T-helper 1 cell treated with Interleukin-12 subunit alpha and Interleukin-12 subunit beta and Interleukin-4 antibody, amounts not matched to agents 30 μg/mL and 1 μg/mL, for 36 hours (primary cell): ENCODE results near the gene ABI3.

Experiments used
- H3K27ac Mint-ChIP-seq: one replicate; pipeline ENCODE4 v1.8.0; 2021; ENCODE audit warnings: mild to moderate bottlenecking, mixed read lengths
- H3K27me3 Mint-ChIP-seq: one replicate; pipeline ENCODE4 v1.8.0; 2021; ENCODE audit warnings: low read depth, mixed read lengths
- H3K36me3 Mint-ChIP-seq: one replicate; pipeline ENCODE4 v1.8.0; 2021; ENCODE audit warnings: low read depth, mixed read lengths
- H3K4me1 Mint-ChIP-seq: one replicate; pipeline ENCODE4 v1.8.0; 2021; ENCODE audit warnings: low read depth, mixed read lengths
- H3K4me3 Mint-ChIP-seq: one replicate; pipeline ENCODE4 v1.8.0; 2021; ENCODE audit warnings: mild to moderate bottlenecking, moderate library complexity, mixed read lengths
- H3K9me3 Mint-ChIP-seq: one replicate; pipeline ENCODE4 v1.8.0; 2021; ENCODE audit warnings: mixed read lengths

Gene ABI3

DNA sequence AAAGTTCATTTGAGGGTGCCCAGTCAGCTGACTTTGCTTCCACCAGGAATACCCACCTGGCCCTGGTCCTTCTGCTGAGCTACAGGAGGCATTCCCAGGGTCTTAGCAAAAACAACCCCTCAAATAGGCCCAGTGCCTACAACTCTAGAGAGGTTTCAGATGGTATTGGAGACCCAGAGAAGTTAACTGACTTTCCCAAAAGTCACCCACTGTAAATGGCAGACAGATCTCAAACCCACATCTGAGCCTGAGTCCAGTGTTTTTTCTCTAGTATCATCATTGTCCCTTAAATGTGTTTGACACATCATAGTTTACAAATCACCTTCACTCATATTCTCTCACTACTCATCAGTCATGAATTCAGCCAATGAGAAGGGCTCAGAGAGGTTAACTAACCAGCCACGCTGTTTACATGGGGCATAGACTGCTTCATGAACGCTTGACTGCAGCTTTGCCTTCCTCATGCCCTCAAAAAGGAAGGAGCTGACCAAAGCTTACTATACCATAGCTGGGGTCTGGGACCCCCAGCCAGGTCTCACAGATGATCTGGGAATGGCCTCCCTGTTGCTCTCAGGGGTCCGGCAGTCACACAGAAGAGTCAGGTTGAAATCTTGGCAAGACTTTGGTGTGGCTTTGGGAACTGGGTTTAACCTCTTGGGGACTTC lies 16.4 kb downstream of the ABI3 start:
- Mint-ChIP-seq H3K4me1 (peaks cover 33% of the 10 kb centered on the region), H3K27me3 (peaks cover 44% of the 10 kb centered on the region), H3K9me3 (no peaks in the 10 kb centered on the region), H3K36me3 (peaks cover 24% of the 10 kb centered on the region), H3K4me3 (no peak overlapping the region), H3K27ac (no peak overlapping the region)

DNA sequence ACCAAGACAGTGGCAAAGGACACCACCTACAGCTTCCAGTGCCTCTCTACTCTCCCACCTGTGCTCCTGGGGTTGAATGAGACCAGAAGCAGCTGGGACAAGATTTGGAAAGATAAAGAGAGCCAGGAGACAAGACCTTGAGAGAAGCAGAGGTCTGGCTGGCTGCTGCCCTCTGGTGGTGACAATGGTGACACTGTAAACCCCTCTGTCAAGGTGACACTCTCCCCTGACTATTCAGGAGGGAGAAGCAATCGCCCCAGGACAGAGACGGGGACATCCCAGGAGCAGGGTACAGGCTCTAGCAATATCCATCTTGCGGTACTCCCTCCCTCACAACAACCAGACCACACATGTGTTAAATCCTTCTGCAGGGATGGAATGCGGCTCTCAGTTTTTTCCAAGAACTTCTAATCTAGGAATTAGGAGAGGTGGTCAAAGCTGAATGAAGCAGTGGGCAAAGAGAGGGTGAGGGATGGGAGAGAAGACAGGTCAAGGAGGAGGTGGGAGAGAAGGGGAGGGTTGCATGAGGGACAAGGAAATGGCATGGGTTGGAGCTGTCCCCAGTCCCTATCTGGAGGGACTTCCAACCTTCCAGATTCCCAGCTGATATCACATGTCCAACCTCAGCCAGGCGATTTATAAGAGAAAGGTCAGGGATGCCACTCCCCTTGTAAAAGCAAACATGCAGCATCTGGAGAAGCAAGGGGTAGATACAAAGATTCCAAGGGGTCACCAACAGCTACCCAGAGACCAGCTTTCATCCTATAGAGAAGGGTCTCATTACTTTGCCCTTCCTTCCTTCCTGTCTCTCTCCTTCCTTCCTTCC lies 17.1 kb downstream of the ABI3 start:
- Mint-ChIP-seq H3K9me3 (no peaks in the 10 kb centered on the region), H3K36me3 (peaks cover 17% of the 10 kb centered on the region), H3K4me1 (peaks cover 31% of the 10 kb centered on the region), H3K27ac (peak overlapping the region; percentile 27), H3K27me3 (peaks cover 46% of the 10 kb centered on the region), H3K4me3 (no peak overlapping the region)

DNA sequence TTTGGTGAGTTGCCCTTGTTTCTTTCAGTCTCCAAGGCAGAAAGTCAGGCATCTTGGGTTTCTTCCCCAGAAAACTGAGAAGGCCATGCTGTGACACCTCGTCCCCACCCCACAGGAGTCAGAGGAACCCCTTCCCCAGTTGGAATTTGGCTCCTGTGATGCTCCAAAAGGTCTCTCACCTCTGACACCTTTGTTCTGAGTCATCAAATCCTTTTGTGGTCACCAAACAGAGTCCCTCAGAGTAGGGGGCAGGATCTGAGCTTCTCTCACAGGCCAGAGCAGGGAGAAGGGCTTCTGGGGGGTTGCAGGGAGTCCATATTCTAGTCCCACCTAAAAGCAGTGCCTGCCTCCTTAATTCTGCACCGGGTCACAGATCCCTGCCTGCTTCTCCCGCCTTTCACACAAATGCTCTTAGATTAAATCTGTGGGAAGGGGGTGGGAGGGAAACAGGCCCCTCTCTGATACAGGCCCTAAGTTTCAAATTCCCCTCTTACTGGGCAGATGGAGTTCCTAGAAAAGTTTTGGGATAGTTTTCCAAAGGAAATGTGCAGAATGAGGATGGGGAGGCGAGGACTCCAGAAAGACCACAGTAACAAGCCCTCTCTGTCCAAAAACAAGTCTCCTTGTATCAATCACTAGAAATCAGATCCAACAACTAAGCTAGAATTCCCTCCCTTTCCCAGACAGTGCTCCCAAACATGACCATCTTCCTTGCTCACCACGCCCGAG lies 18.7 kb downstream of the ABI3 start:
- H3K4me3 Mint-ChIP-seq, result peak overlapping the region; percentile 52
- no peak overlapping the region for H3K27ac Mint-ChIP-seq
- peaks cover 6% of the 10 kb centered on the region for H3K36me3 Mint-ChIP-seq
- no peaks in the 10 kb centered on the region for H3K9me3 Mint-ChIP-seq
- H3K27me3 Mint-ChIP-seq, result peaks cover 43% of the 10 kb centered on the region
- peaks cover 23% of the 10 kb centered on the region for H3K4me1 Mint-ChIP-seq

DNA sequence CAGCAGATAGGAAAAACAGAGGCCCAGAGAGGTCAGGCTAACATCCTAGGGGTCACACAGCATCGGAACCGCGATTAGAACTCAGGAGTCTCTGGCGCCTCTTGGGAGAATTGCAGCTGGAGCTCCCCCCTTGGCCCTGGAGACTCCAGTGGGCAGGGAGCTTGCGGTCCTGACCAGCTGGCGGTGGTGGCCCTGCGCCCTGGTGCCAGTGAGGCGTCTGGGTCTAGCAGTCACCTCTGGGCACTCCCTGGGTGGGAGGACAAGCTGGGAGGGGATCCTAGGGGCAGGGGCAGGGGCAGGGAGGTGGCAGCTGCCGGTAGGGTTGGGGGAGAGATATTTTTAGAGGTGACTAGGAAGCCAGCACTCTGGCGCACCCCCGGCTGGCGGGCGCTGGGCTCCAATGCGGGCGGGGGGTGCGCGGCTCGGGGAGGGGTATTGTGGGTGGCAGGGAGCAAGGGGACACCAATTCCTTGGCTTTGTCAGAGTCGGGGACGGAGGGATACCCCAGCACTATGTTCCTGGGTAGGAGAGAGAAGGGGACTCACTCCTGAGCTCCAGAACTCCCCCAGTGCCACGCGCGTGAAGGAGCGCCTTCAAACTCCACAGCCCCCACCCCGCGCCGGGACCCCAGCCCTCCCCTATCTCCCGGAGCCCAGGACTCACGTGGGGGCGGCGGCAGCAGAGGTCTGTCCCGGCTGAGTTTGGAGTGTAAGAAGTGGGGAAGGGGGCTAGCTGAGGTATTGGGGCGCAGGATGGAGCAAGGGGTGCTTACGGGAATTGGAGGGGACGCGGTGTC lies 19.5 kb downstream of the ABI3 start:
- Mint-ChIP-seq H3K9me3 (no peaks in the 10 kb centered on the region), H3K27ac (no peak overlapping the region), H3K4me3 (peak overlapping the region; percentile 65), H3K36me3 (peaks cover 4% of the 10 kb centered on the region), H3K4me1 (peaks cover 21% of the 10 kb centered on the region), H3K27me3 (peaks cover 40% of the 10 kb centered on the region)

DNA sequence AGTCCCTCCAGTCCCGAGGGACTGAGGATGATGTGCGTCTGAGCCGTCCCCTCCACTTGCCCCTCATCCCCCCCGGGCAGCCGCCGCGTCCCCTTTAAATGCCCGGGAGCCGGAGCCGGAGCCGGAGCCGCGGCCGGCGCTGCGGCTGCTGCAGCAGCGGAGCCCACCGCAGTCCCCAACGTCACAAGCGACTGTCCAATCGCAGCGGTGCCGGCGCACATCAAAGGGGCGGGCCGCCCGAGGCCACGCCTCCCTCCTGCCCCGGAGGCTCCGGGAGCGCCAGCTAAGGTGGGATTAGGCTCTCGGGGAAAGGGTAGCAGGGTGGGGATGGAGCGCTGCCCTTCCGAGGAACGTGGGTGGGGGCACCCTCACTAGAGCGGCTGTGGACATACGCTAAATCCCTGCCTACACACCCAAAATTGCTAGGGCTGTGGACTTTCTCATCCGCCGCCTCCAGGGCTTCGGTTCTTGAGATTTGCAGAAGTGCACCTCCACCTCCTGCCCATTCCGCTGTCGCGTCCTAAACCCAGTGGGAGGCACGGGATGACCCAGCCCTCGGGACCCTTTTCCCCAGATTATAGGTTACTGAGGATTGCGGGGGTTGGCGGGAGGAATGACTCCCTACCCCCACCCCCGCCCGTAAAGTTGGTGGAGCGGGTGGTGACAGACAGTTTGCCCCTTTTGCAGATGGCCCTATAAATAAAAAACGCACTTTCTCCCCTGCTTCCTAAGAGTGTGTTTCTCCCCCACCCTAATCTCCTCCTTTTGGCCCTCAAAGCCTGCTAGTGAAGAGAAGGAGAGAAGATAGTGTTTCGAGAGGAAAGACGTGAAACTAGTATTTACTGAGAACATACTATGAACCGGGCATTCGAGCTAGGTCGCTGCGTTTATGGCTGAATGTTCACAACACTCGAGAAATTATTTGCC lies 20.4 kb downstream of the ABI3 start, which contains the start of gene PHOSPHO1:
Gene PHOSPHO1, minus strand, starts transcription at position 152 of the 927 bp plus-strand sequence. CDS start 4,096 bp downstream, outside the sequence.
- Mint-ChIP-seq H3K9me3 (no peaks in the 10 kb centered on the region), H3K36me3 (no peaks in the 10 kb centered on the region), H3K27me3 (peaks cover 34% of the 10 kb centered on the region), H3K27ac (no peak within 1 kb of the TSS), H3K4me1 (peaks cover 20% of the 10 kb centered on the region), H3K4me3 (peak within 1 kb of the TSS; percentile 83)

DNA sequence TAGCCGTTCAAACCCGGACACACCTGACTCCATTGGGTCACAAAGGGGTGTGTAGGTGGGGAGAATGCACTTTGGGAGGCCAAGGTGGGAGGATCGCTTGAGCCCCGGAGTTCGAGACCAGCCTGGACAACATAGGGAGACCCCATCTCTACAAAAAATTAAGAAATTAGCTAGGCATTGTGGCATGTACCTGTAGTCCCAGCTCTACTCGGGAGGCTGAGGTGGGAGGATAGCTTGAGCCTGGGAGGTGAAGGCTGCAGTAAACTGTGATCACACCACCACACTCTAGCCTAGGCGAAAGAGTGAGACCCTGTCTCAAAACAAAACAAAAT lies 21.0 kb downstream of the ABI3 start:
- H3K27me3 Mint-ChIP-seq, result peaks cover 34% of the 10 kb centered on the region
- no peaks in the 10 kb centered on the region for H3K36me3 Mint-ChIP-seq
- H3K4me3 Mint-ChIP-seq, result peak overlapping the region; percentile 83
- no peak overlapping the region for H3K27ac Mint-ChIP-seq
- H3K4me1 Mint-ChIP-seq, result peaks cover 20% of the 10 kb centered on the region
- no peaks in the 10 kb centered on the region for H3K9me3 Mint-ChIP-seq

DNA sequence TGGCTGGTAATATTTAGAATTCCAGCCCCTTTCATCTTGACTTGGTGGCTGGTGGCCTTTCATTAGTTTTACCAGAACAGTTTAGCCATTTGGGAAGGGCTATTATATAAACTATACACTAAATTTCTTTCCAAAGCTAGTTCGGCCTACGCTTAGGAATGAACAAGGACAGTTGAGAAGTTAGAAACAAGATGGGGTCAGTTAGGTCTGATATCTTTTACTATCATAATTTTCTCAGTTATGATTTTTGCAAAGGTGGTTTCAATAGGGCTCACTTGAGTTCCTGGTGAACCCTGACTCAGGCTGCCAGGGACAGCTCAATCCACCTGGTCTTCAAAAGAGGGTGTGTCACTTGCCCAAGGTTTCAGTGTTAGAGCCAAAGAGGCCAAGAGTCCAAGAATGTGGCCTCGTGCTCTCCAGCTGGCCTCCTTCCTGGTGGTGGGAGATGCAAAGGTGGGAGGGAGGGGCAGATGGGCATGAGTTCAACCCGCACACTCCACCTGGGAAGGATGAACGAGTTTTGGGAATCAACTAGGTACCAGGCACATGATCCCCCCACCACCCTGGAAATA lies 24.1 kb downstream of the ABI3 start:
- no peak overlapping the region for H3K27ac Mint-ChIP-seq
- H3K9me3 Mint-ChIP-seq, result no peaks in the 10 kb centered on the region
- peaks cover 30% of the 10 kb centered on the region for H3K27me3 Mint-ChIP-seq
- H3K4me3 Mint-ChIP-seq, result no peak overlapping the region
- peaks cover 11% of the 10 kb centered on the region for H3K4me1 Mint-ChIP-seq
- no peaks in the 10 kb centered on the region for H3K36me3 Mint-ChIP-seq

DNA sequence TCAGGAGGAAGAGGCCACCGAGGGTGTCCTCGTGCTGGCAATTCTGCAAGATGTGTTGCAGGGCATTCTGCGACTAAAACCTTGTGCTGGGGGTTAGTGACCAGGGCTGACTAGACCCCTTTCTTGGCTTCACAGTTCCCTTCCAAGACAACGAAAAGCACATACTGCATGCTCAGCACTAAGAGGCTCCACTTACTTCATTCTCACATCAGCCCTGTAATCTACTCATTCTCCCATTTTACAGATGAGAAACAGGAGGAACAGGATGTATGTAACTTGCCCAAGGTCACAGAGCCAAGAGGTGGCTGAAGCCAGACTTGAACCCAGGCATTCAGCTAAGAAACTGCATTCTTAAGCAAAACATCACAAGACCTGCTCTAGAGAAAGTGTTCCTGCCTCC lies 25.4 kb downstream of the ABI3 start:
- Mint-ChIP-seq H3K9me3 (no peaks in the 10 kb centered on the region), H3K27ac (no peak overlapping the region), H3K27me3 (peaks cover 33% of the 10 kb centered on the region), H3K4me1 (peaks cover 11% of the 10 kb centered on the region), H3K36me3 (no peaks in the 10 kb centered on the region), H3K4me3 (no peak overlapping the region)

DNA sequence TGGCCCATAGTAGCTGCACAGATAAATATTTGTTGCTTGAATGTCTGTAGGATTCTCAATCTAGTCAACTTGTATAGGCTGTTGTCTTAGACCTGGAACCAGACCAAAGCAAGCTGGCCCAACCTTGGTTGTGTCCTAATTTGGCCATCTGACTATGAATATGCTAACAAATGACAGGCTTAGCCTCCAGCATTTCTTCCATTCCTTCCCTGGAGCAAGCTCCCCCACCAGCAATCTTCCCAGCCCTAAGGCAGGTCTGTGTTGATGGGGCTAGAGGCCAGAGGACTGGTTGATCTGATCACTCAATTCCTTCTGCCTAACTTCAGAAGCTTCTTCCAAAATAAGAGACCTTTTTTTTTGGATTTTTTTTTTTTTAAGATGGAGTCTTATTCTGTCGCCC lies 29.5 kb downstream of the ABI3 start:
- Mint-ChIP-seq H3K36me3 (no peaks in the 10 kb centered on the region), H3K27me3 (peaks cover 17% of the 10 kb centered on the region), H3K4me1 (peaks cover 4% of the 10 kb centered on the region), H3K9me3 (no peaks in the 10 kb centered on the region), H3K27ac (no peak overlapping the region), H3K4me3 (no peak overlapping the region)

DNA sequence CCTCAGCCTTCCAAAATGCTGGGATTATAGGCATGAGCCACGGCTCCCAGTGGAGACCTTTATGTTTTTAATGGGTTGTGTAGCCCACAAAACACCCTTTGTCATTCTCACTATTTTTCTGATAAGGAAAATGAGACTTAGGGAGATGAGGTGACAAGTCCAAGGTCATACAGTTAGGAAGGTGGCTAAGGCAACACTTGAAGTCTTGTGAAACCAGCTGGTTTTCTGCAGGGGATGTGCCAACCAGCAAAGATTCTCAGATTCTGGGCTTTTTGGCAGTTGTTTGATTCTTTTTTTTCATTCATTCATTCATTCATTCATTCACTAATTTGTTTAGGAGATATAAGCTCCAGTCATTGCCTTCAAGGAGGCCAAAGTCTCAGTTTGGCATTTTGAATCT lies 30.1 kb downstream of the ABI3 start:
- Mint-ChIP-seq H3K4me1 (peaks cover 2% of the 10 kb centered on the region), H3K4me3 (no peak overlapping the region), H3K9me3 (no peaks in the 10 kb centered on the region)

DNA sequence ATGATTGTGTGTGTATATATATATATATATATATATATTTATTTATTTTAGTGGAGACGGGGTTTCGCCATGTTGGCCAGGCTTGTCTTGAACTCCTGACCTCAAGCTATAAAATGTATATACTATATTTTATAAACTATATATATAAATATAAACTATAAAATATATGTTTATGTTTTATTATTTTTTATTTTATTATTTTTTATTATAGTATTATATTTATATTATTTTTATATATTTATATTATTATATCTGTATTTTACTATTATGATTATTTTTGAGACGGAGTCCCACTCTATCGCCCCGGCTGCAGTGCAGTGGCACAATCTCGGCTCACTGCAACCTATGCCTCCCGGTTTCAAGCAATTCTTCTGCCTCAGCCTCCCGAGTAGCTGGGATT lies 30.5 kb downstream of the ABI3 start:
- no peak overlapping the region for H3K4me3 Mint-ChIP-seq
- H3K4me1 Mint-ChIP-seq, result peaks cover under 1% of the 10 kb centered on the region
- no peaks in the 10 kb centered on the region for H3K36me3 Mint-ChIP-seq
- peaks cover 17% of the 10 kb centered on the region for H3K27me3 Mint-ChIP-seq
- H3K9me3 Mint-ChIP-seq, result no peaks in the 10 kb centered on the region
- no peak overlapping the region for H3K27ac Mint-ChIP-seq

More for the DNA sequence above, 30.1 kb downstream of the ABI3 start:
- no peaks in the 10 kb centered on the region for H3K36me3 Mint-ChIP-seq
- H3K27me3 Mint-ChIP-seq, result peaks cover 17% of the 10 kb centered on the region
- no peak overlapping the region for H3K27ac Mint-ChIP-seq

DNA sequence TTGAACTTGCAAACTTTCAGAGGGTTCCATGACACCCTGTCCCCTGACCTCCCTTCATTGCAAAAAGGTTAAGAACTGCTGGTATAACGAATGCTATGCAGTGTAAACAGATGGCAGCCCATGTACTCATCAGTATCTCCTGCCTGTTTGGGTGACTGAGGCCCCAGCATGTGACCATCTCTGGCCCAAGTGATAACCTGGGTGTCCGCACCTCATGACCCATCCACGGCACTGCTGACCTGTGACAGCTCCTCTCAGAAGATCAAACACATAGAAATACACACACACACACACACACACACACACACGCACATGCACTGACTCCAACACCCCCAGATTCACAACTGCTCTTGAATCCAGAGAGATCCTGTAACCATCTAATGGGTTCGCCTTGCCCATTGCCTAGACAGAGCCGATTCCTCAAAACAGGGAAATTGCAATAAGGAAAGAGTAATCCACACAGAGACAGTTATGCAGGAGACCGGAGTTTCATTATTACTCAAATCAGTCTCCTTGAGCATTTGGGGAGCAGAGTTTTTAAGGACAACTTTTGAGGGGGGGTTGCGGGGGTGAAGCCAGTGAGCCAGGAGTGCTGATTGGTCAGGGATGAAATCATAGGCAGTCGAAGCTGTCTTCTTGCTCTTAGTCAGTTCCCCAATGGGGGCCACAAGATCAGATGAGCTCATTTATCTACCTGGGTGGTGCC lies 31.3 kb downstream of the ABI3 start:
- Mint-ChIP-seq H3K36me3 (no peaks in the 10 kb centered on the region), H3K4me3 (no peak overlapping the region), H3K9me3 (no peaks in the 10 kb centered on the region), H3K4me1 (no peaks in the 10 kb centered on the region), H3K27me3 (peaks cover 14% of the 10 kb centered on the region), H3K27ac (no peak overlapping the region)

DNA sequence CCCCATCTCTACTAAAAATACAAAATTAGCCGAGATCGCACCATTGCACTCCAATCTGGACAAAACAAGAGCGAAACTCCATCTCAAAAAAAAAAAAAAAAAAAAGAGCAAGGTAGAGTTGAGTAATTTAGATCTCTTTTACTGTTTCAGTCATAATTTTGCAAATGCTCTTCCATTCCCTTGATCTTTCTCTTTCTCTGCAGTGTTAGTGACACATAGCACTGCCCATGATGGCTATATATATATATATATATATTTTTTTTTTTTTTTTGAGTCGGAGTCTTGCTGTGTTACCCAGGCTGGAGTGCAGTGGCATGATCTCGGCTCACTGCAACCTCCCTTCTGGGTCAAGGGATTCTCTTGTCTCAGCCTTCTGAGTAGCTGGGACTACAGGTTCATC lies 32.3 kb downstream of the ABI3 start:
- H3K4me3 Mint-ChIP-seq, result no peak overlapping the region
- no peaks in the 10 kb centered on the region for H3K36me3 Mint-ChIP-seq
- peaks cover 9% of the 10 kb centered on the region for H3K27me3 Mint-ChIP-seq
- H3K4me1 Mint-ChIP-seq, result no peaks in the 10 kb centered on the region
- no peaks in the 10 kb centered on the region for H3K9me3 Mint-ChIP-seq
- no peak overlapping the region for H3K27ac Mint-ChIP-seq
